Measurements from ENCODE around the gene HSD3B7. TPM values are rescaled to one million over a fixed set of nuclear protein-coding genes. Genes with fewer than 3 reads are reported as not detected.
A peak's percentile ranks its signal among the peaks of the same experiment; 100 is the strongest.

Gene HSD3B7
- polyA plus RNA-seq, 3 donors: 7.3 to 8.9 (median 8.3) TPM

- no peak for DNase-seq (ENCODE audit: low read depth in 3 of 3, low spot score in 2 of 3)
These were observed 28.2 kb upstream of the HSD3B7 start for GRCh38 chr16:30956601-30957455.

- DNase-seq (ENCODE audit: low read depth in 3 of 3, low spot score in 2 of 3): peak; percentile 87 to 94 (median 91)
These were observed 27.4 kb upstream of the HSD3B7 start, which contains the start of gene SETD1A for GRCh38 chr16:30957456-30958174. Gene SETD1A, plus strand, starts transcription at chr16:30957754. Its CDS starts 978 bp downstream, at chr16:30958732.

- DNase-seq (ENCODE audit: low read depth in 3 of 3, low spot score in 2 of 3): no peak
These were observed 26.6 kb upstream of the HSD3B7 start for GRCh38 chr16:30958175-30959079.

GRCh38 chr16:30961384-30961783 lies 23.6 kb upstream of the HSD3B7 start:
- DNase-seq (ENCODE audit: low read depth in 3 of 3, low spot score in 2 of 3): no peak

GRCh38 chr16:30963925-30964511 lies 21.0 kb upstream of the HSD3B7 start:
- no peak for DNase-seq (ENCODE audit: low read depth in 3 of 3, low spot score in 2 of 3)

- no peak for DNase-seq (ENCODE audit: low read depth in 3 of 3, low spot score in 2 of 3)
These were observed 20.3 kb upstream of the HSD3B7 start for GRCh38 chr16:30964574-30965226.

GRCh38 chr16:30965436-30965835 lies 19.6 kb upstream of the HSD3B7 start:
- DNase-seq (ENCODE audit: low read depth in 3 of 3, low spot score in 2 of 3): no peak

- DNase-seq (ENCODE audit: low read depth in 3 of 3, low spot score in 2 of 3): no peak
These were observed 18.9 kb upstream of the HSD3B7 start for GRCh38 chr16:30966033-30966619.

- no peak for DNase-seq (ENCODE audit: low read depth in 3 of 3, low spot score in 2 of 3)
These were observed 17.2 kb upstream of the HSD3B7 start for GRCh38 chr16:30967795-30968194.

- DNase-seq (ENCODE audit: low read depth in 3 of 3, low spot score in 2 of 3): no peak
These were observed 15.7 kb upstream of the HSD3B7 start for GRCh38 chr16:30969246-30969842.

- DNase-seq (ENCODE audit: low read depth in 3 of 3, low spot score in 2 of 3): no peak
These were observed 13.7 kb upstream of the HSD3B7 start for GRCh38 chr16:30971298-30971697.

- DNase-seq (ENCODE audit: low read depth in 3 of 3, low spot score in 2 of 3): no peak
These were observed 12.1 kb upstream of the HSD3B7 start for GRCh38 chr16:30972872-30973271.

- no peak for DNase-seq (ENCODE audit: low read depth in 3 of 3, low spot score in 2 of 3)
These were observed 10.7 kb upstream of the HSD3B7 start for GRCh38 chr16:30974348-30974747.

GRCh38 chr16:30976486-30976885 lies 8.5 kb upstream of the HSD3B7 start:
- no peak for DNase-seq (ENCODE audit: low read depth in 3 of 3, low spot score in 2 of 3)

GRCh38 chr16:30977502-30977901 lies 7.5 kb upstream of the HSD3B7 start:
- DNase-seq (ENCODE audit: low read depth in 3 of 3, low spot score in 2 of 3): no peak

GRCh38 chr16:30979170-30980022 lies 5.6 kb upstream of the HSD3B7 start:
- no peak for DNase-seq (ENCODE audit: low read depth in 3 of 3, low spot score in 2 of 3)

GRCh38 chr16:30980023-30980371 lies 5.0 kb upstream of the HSD3B7 start:
- DNase-seq (ENCODE audit: low read depth in 3 of 3, low spot score in 2 of 3): no peak

- no peak for DNase-seq (ENCODE audit: low read depth in 3 of 3, low spot score in 2 of 3)
These were observed 4.6 kb upstream of the HSD3B7 start for GRCh38 chr16:30980434-30980833.
